Activated CD4-positive, alpha-beta T cell treated with anti-CD3 and anti-CD28 coated beads, Interleukin-2, amount 50 U/mL, for 4 hours (primary cell): ENCODE data around the gene MCM5.
"Not testable (repeated sequence)": the region's sequence is repeated elsewhere in the genome, so short reads cannot be mapped to it uniquely, and the experiment has no call there.

Experiments
- DNase-seq, 2 experiments: peaks; one replicate each; pipeline ENCODE4 v3.0.0-alpha.2; 2020

Gene MCM5

GRCh38 chr22:35455529-35455928 is 55.6 kb downstream of the MCM5 start:
- no peak for DNase-seq

DNA sequence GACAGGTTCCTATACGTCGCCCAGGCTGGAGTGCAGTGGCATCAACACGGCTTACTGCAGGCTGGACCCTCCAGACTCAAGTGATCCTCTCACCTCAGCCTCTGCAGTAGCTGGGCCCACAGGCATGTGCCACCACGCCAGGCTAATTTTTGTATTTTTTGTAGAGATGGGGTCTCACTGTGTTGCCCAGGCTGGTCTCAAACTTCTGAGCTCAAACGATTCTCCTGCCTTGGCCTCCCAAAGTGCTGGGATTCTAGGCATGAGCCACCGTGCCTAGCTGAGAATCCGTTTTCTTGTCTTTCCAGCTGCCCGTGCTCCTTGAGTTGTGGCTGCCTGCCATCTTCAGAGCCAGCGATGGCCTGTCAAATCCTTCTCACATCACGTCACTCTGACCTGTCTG is 56.8 kb downstream of the MCM5 start:
- no peak for DNase-seq

- no peak for DNase-seq
Observed at GRCh38 chr22:35457729-35458546, 58.0 kb downstream of the MCM5 start.

DNA sequence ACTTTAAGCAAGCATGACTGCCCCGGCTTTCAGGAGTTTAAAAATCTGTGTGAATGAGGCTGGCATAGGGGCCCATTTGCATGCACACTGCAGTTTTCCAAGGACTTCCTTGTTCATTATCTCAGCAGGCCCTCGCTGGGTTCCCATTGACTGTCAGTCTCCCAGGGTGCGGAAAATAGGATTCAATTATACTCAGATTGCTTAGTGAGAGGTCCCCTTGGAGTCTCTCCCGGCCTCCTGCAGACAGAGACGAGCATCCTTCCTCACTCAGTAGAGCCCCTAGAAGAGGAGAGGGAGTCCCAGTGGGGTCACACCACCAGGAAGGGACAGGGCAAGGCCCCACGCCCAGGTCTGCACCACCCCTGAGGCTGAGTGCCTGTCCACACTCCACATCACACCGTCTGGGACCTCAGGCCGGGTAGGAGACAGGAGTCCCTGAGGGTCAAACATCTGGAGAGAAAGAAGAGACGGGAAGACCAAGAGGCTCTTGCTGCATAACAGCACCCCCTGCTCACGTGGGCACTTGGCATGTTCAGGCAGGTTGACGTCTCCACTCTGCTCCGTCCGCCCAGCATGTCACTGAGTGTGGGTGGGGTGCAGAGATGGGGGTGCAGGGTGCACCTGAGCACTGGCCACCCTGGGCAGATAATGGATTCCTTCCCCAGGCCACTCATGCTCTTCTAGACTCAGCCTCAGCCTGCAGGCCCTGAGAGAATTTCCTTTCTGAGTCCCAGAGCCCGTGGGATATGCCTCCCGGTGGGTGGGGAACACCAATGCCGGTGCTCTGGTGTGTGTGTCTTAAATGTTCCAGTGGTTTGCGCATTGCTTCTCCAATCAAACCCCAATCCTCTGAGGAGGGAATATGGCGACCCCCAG is 58.8 kb downstream of the MCM5 start:
- DNase-seq = no peak

DNA sequence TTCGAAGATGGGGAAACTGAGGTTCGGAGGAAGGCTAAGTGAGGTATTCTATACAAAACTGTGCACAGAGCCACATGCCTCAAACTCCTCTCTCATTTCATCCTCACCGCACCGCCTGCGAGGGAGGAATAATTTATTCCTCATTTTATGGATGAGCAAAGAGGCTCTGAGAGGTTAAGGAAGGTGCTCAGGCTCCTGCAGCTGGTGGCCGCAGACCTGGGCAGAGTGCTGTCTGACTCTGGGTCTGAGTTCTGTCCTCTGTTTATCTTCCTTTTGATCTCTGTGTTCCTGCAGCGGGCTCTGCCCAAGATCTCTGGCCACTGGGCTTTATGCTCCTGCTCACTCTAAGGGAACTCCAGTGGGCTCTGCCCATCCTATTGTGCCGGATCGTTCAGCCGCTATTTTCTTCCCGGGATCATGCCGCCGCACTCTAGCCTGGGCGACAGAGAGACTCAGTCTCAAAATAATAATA is 59.5 kb downstream of the MCM5 start:
- no peak for DNase-seq

DNA sequence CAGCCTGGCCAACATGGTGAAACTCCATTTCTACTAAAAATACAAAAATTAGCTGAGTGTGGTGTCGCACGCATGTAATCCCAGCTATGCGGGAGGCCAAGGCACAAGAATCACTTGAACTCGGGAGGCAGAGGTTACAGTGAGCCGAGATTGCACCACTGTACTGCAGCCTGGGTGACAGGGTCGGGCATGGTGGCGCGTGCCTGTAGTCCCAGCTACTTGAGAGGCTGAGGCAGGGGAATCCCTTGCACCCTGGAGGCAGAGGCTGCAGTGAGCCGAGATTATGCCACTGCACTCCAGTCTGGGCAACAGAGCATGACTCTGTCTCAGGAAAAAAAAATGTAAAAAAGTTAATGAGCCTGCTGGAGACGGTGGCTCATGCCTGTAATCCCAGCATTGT is 60.0 kb downstream of the MCM5 start:
- DNase-seq = not testable (repeated sequence)

DNA sequence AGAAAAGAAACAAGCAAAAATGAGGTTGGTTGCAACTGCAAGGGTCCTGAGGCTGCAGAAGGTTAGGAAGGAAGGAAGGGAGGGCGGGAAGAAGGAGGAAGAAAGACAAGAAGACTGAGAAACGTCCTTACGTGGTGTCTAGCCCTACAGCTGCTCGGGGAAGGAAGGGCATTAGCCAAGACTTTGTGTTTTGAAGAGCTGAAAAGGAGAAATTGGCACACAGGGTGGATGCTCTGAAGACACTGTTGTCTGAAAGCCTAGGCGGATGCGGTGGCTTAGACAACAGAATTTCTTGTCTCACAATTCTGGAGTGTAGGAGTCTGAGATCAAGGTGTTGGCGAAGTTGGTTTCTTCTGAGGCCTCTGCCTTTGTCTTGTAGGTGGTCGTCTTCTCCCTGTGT is 60.7 kb downstream of the MCM5 start:
- no peak for DNase-seq

DNA sequence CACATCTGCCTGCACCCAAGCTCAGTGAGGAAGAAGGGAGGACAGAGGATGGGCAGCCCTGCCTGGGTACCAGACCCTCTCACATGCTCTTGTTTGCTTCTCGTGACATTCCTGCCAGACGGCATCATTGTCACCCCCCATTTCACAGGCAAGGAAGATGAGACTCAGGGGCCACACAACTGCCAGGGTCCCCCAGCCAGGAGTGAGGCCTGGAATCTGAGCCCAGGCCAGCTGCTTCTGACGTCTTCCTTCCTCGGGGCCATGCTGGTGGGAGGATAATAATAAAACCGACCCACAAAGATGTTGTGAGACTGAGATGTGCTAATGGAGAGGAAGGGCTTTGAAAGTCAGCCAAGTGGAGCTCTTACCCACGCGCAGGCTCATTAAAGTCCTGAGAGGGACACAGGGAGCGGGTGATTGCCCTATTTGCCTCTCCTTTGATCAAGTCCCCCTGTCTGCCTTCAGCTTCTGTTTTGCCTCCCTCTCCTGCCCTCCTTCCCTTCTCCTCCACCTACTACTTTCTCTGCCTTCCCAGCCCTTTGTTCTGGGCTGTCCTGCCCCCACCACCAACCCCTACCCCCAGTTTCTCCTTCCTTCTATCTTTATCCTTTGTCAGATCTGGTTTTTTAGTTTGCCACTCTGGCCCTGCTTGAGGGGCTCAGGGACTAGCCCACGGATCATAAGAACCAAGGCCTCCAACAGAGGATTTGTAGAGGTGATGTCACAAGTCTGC is 62.7 kb downstream of the MCM5 start:
- no peak for DNase-seq

DNA sequence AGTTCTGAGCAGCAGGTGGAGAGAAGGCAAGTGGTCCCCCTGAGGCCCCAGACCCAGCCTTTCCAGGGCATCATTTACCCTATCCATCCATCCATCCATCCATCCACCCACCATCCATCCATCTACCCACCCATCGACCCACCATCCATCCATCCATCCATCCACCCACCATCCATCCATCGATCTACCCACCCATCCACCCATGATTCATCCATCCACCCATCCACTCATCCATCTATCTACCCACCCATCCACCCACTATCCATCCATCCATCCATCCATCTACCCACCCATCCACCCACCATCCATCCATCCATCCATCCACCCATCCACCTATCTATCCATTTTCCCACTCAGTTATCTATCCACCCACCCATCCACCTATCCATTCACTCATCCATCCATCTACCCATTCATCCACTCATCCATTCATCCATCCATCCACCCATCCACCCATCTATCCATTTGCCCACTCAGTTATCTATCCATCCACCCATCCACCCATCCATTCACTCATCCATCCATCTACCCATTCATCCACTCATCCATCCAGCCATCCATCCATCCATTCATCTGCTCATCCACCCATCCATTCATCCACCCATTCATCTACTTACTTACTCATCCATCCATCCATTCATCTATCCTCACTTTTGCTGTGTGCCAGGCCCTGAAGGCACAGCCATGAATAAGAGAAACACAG is 63.4 kb downstream of the MCM5 start:
- DNase-seq = no peak

DNA sequence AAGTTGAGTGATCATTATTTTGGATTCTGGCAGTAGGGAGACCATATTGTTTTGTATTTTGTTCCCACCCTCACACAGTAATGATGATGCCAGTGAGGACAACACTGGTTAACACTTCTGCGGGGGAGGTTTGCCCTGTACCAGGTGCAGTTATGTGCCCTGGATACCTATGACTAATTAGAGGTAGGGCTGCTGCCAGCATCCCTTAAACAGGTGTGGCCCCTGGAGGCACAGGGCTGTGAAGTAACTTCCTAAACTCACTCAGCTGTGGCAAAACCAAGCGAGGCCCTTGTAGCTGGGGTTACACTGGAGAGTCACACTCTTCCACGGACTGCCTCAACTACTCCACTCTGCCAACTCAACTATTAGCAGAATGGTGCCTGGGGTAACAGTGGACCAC is 64.5 kb downstream of the MCM5 start:
- no peak for DNase-seq

DNA sequence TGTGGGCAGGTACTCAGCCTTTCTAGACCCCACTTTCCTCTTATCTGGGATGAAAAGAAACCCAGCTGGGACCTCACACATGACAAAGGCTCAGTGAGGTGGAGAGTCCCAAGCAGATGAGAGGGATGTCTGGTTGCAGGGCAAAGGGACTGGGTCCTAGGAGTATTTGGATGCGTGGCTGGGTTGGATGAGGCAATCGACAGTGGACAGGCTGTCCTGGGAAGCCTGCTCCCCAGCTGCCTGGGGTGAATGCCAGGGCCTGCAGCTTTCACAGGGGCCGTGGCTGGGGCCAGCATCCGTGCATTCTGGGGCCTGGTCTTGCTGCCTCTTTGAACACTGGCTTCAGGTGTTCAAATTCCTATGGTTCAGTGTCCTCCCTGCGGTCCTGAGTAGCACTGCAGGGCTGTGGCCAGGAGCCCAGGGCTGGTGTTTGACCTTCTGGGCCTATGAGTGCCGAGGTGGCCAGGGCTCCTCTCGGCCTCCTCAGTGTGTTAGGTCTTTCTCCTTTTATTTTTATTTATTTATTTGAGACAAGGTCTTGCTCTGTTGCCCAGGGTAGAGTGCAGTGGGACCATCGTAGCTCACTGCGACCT is 65.3 kb downstream of the MCM5 start:
- no peak for DNase-seq

DNA sequence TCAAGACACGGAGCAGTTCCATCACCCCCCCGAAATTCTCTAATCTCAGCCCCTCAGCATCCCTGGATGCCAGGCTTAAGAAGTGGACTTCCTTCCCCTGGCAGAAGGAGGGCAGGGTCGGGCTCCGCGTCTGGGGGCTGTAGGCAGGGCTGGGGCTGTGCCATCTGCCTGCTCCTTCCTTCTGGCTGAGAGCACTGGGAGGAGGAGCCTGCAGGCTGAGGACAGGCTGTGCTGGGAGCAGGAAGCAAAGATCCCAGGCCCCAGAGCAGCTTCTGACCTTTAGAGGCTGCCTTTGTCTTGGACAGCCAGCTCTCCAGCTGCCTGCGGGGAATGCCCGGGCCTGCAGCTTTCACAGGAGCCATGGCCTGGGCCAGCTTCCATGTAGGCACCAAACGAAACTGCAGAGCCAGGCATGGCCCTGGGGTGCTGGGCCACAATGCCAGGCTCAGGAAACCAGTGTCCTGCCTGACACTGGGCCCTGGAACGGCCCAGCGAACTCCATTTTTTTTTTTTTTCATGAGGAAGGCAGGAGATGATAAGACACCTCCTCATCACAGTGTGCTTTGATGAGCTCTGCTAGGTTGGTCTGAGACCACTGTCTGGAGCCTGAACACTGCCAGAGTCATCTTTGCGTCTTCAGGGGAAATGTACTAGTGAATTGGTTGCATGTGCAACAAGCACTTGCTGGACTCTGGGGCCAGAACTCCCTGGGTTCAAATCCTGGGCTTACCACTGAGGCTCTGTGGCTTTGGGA is 67.9 kb downstream of the MCM5 start:
- no peak for DNase-seq

DNA sequence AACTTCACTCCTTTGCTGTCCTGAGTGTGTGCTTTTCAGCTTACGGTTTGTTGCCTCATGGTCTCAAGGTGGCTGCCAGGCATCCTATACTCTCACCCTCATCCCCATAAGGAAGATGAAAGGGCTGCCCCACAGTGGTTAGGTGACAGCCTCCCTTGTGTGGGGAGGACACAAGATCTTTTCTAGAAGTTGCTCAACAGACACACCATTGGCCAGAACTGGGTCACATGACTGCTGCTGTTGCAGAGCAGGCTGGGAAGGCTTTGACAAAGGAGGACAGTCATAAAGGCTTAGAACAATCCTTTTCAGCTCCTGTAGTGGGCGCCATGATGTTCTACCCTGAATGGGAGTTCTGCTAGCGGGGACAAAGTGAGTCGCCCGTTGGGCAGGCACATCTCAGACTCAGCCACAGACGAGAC is 71.0 kb downstream of the MCM5 start:
- no peak for DNase-seq

GRCh38 chr22:35471566-35471965 is 71.6 kb downstream of the MCM5 start:
- DNase-seq = not testable (repeated sequence)

- no peak for DNase-seq
Observed at GRCh38 chr22:35472488-35472887, 72.5 kb downstream of the MCM5 start.

GRCh38 chr22:35473971-35474370 is 74.0 kb downstream of the MCM5 start:
- no peak for DNase-seq
